ENCODE data around the gene MARCHF3. TPM values are rescaled to one million over a fixed set of nuclear protein-coding genes. Genes with fewer than 3 reads are reported as not detected.

The MARCHF3 gene
- total and polyA plus RNA-seq, 2 donors (not counting 1 experiment from before 2014, with no cell fraction given), result 8.6 to 11.6 TPM

GRCh38 chr5:126858441-126858840 lies 171.9 kb downstream of the MARCHF3 start:
- no peak for TF ChIP-seq CTCF (conservative IDR thresholded peaks at IDR 0.05 in 1 of 2, IDR thresholded peaks at IDR 0.05 in 1 of 2; ENCODE audit: low read depth in 1 of 2, low read length in 2 of 2)
- no peak for TF ChIP-seq EZH2 (IDR thresholded peaks at IDR 0.05; ENCODE audit: low read length, missing control alignments)
- H3K79me2 ChIP-seq (ENCODE audit: control insufficient read depth, insufficient read depth, low read length), result no peaks in the 10 kb centered on the region
- DNase-seq (ENCODE audit: low read depth in 2 of 2), result no peak

GRCh38 chr5:126857472-126858410 lies 172.6 kb downstream of the MARCHF3 start:
- H3K27me3 ChIP-seq (ENCODE audit: control insufficient read depth, insufficient read depth, low read length), result no peaks in the 10 kb centered on the region
- no peak overlapping the region for H3K27ac ChIP-seq (ENCODE audit: insufficient read depth, low read length)
- no peak overlapping the region for H3K4me3 ChIP-seq (replicated peaks in 1 of 4; ENCODE audit: control extremely low read depth in 1 of 4, insufficient read depth in 1 of 4, low read depth in 3 of 4, low read length in 4 of 4)
- peak in 1 of 2 donors; percentile 61 for DNase-seq (ENCODE audit: low read depth in 2 of 2)
- no peak overlapping the region for H3K4me2 ChIP-seq (ENCODE audit: extremely low read depth, insufficient read depth, low read length)
- peaks cover 1% of the 10 kb centered on the region for H3K4me1 ChIP-seq (ENCODE audit: control insufficient read depth, extremely low read depth, insufficient read depth, low read length)
- H4K20me1 ChIP-seq (ENCODE audit: control insufficient read depth, extremely low read depth, insufficient read depth, low read length), result no peaks in the 10 kb centered on the region
- H3K9ac ChIP-seq (ENCODE audit: insufficient read depth, low read length), result no peak overlapping the region
- H3K9me3 ChIP-seq (ENCODE audit: control insufficient read depth, insufficient read depth, low read depth, low read length), result no peaks in the 10 kb centered on the region
- H3K36me3 ChIP-seq (ENCODE audit: control insufficient read depth, insufficient read depth, low read length), result no peaks in the 10 kb centered on the region
- TF ChIP-seq EZH2 (IDR thresholded peaks at IDR 0.05; ENCODE audit: low read length, missing control alignments) (no peak), CTCF (conservative IDR thresholded peaks at IDR 0.05 in 1 of 2, IDR thresholded peaks at IDR 0.05 in 1 of 2; ENCODE audit: low read depth in 1 of 2, low read length in 2 of 2) (no peak)
- no peaks in the 10 kb centered on the region for H3K79me2 ChIP-seq (ENCODE audit: control insufficient read depth, insufficient read depth, low read length)
- no peak overlapping the region for H2AFZ ChIP-seq (ENCODE audit: low read length)

More at GRCh38 chr5:126858441-126858840, 171.9 kb downstream of the MARCHF3 start:
- Histone ChIP-seq H2AFZ (ENCODE audit: low read length) (no peak overlapping the region), H3K9ac (ENCODE audit: insufficient read depth, low read length) (no peak overlapping the region), H3K27me3 (ENCODE audit: control insufficient read depth, insufficient read depth, low read length) (no peaks in the 10 kb centered on the region), H3K4me1 (ENCODE audit: control insufficient read depth, extremely low read depth, insufficient read depth, low read length) (no peaks in the 10 kb centered on the region), H3K4me2 (ENCODE audit: extremely low read depth, insufficient read depth, low read length) (no peak overlapping the region), H3K36me3 (ENCODE audit: control insufficient read depth, insufficient read depth, low read length) (no peaks in the 10 kb centered on the region), H3K9me3 (ENCODE audit: control insufficient read depth, insufficient read depth, low read depth, low read length) (no peaks in the 10 kb centered on the region), H3K27ac (ENCODE audit: insufficient read depth, low read length) (no peak overlapping the region), H4K20me1 (ENCODE audit: control insufficient read depth, extremely low read depth, insufficient read depth, low read length) (no peaks in the 10 kb centered on the region), H3K4me3 (replicated peaks in 1 of 4; ENCODE audit: control extremely low read depth in 1 of 4, insufficient read depth in 1 of 4, low read depth in 3 of 4, low read length in 4 of 4) (no peak overlapping the region)

GRCh38 chr5:126855266-126855665 lies 175.1 kb downstream of the MARCHF3 start:
- no peak overlapping the region for H2AFZ ChIP-seq (ENCODE audit: low read length)
- TF ChIP-seq CTCF (conservative IDR thresholded peaks at IDR 0.05 in 1 of 2, IDR thresholded peaks at IDR 0.05 in 1 of 2; ENCODE audit: low read depth in 1 of 2, low read length in 2 of 2) (no peak), EZH2 (IDR thresholded peaks at IDR 0.05; ENCODE audit: low read length, missing control alignments) (no peak)

More at GRCh38 chr5:126855266-126855665, 175.1 kb downstream of the MARCHF3 start:
- H4K20me1 ChIP-seq (ENCODE audit: control insufficient read depth, extremely low read depth, insufficient read depth, low read length), result no peaks in the 10 kb centered on the region
- H3K36me3 ChIP-seq (ENCODE audit: control insufficient read depth, insufficient read depth, low read length), result no peaks in the 10 kb centered on the region
- H3K4me3 ChIP-seq (replicated peaks in 1 of 4; ENCODE audit: control extremely low read depth in 1 of 4, insufficient read depth in 1 of 4, low read depth in 3 of 4, low read length in 4 of 4), result no peak overlapping the region
- H3K27me3 ChIP-seq (ENCODE audit: control insufficient read depth, insufficient read depth, low read length), result no peaks in the 10 kb centered on the region
- no peaks in the 10 kb centered on the region for H3K9me3 ChIP-seq (ENCODE audit: control insufficient read depth, insufficient read depth, low read depth, low read length)
- H3K79me2 ChIP-seq (ENCODE audit: control insufficient read depth, insufficient read depth, low read length), result no peaks in the 10 kb centered on the region
- peak in 1 of 2 donors; percentile 29 for DNase-seq (ENCODE audit: low read depth in 2 of 2)
- H3K9ac ChIP-seq (ENCODE audit: insufficient read depth, low read length), result no peak overlapping the region
- H3K4me2 ChIP-seq (ENCODE audit: extremely low read depth, insufficient read depth, low read length), result no peak overlapping the region
- peaks cover 5% of the 10 kb centered on the region for H3K4me1 ChIP-seq (ENCODE audit: control insufficient read depth, extremely low read depth, insufficient read depth, low read length)
- H3K27ac ChIP-seq (ENCODE audit: insufficient read depth, low read length), result no peak overlapping the region

Data from fibroblast of lung (primary cell).